Stimulated activated CD4-positive, alpha-beta T cell treated with anti-CD3 and anti-CD28 coated beads, TNF-alpha, amount 100 ng/mL, for 1 hour (primary cell): ENCODE measurements around the gene RAB43.

Experiments
- DNase-seq, 3 donors: peaks; one replicate each; pipeline ENCODE4 v3.0.0-alpha.2; 2020; ENCODE audit warnings: low read depth in 3 of 3, low spot score in 1 of 3

The RAB43 gene

DNA sequence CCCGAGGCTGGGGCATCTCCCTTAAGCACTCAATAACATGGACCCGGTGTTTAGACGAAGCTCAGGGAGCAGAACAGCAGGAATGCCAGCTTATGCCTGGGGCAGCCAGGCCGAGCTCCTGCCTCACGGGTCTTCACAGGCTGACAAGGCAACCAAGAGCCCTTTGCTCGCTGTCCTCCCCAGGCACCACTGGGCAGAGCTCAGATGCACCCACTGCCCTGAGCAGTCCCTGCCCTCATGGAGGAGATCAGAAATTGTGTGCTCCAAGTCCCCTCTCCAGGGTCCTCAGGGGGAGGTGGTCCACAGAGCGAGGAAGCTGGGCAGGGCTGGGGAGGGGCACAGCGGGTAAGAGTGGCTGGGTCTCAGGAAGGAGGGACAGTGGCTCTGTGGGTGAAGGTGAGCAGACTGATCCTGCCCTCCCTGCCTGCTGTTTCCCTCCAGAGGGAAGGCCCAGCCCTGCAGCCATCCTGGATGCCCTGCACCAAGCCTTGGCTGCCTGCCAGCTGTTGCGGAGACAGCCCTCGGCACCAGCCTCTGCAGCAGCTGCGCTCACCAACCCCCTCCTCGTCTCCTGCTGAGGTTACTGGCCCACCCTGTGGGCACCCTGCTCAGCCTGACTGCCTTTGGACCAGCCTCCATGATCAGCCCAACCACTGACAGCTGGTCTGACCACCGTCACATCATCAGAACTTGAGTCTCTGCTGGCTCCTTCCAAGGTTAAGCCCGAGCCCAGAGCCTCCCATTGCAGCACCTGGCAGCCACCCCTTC is 82.1 kb downstream of the RAB43 start:
- DNase-seq = no peak

DNA sequence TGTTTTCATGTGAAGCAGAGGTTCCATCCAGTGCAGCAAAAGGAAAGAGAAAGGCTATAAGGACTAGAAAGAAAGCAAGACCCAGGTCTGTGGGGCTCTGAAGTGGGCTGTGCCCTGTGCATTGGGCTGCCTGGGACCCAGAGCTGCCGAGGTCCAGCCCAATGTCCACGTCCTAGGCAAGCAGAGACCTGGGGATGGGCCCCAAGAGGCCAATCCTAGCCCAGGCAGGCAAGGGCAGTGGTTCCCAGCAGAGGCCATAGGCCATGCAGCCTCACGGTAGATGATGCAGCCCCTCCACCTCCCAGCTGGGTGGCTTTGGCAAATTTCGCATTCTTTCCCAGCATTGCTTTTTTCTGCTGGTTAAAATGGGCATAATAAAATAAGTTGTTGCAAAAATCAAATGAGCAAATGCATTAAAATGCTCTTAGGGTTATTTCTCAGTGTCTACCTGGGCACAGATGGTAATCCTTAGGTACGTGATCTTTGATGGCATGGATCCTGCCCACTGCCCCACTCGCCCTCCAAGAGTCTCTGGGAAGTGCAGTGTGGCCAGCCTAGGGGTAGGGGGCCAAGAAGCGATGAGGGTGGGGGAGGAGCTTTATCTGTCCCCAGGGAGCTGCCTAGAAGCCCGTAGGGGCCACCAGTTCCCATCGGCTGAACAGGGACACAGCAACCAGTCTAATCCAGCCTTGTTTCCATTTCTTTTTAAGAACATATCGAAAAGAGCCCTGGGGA is 83.3 kb downstream of the RAB43 start:
- no peak for DNase-seq
